HepG2 (cell line): ENCODE results near the gene SSNA1. TPM values are rescaled to one million over a fixed set of nuclear protein-coding genes. Genes with fewer than 3 reads are reported as not detected.

Source experiments
- CBFB ChIP-seq: sonication (generic); formaldehyde crosslinking; IDR thresholded peaks from 2 replicates; pipeline ENCODE4 v1.4.0; 2020; ENCODE audit warnings: missing genetic modification reagents
- DZIP1 ChIP-seq: sonication (generic); formaldehyde crosslinking; IDR thresholded peaks from 2 replicates; pipeline ENCODE4 v1.5.0; 2020; ENCODE audit warnings: mild to moderate bottlenecking, missing genetic modification reagents
- EED ChIP-seq: sonication (generic); formaldehyde crosslinking; IDR thresholded peaks from 2 replicates; pipeline ENCODE4 v1.5.0; 2020; ENCODE audit warnings: mild to moderate bottlenecking, missing genetic modification reagents
- GABPB1 ChIP-seq: IDR thresholded peaks from 2 replicates; pipeline ENCODE4 v1.6.1; 2016; ENCODE audit warnings: mild to moderate bottlenecking, missing genetic modification reagents, moderate library complexity, missing compliant biosample characterization
- GATAD1 ChIP-seq: IDR thresholded peaks from 2 replicates; pipeline ENCODE4 v1.6.1; 2016; ENCODE audit warnings: missing genetic modification reagents, missing compliant biosample characterization
- JUN ChIP-seq: sonication (generic); formaldehyde crosslinking; IDR thresholded peaks from 2 replicates; pipeline ENCODE4 v1.4.0; 2020; ENCODE audit warnings: mild to moderate bottlenecking, missing genetic modification reagents
- MAZ ChIP-seq, 2 experiments: sonication (generic) in 1 of 2; formaldehyde crosslinking in 1 of 2; IDR thresholded peaks; 2 replicates each; pipeline versions ENCODE4 v1.5.0 to v1.6.1; 2012 to 2020; ENCODE audit warnings: low read depth in 2 of 2, mild to moderate bottlenecking in 2 of 2, borderline replicate concordance in 1 of 2, improper control_type of control experiment in 1 of 2, low read length in 1 of 2, missing genetic modification reagents in 1 of 2, moderate library complexity in 1 of 2
- MED8 ChIP-seq: sonication (generic); formaldehyde crosslinking; IDR thresholded peaks from 2 replicates; pipeline ENCODE4 v1.8.1; 2023; ENCODE audit warnings: mild to moderate bottlenecking, missing genetic modification reagents; ENCODE audit not compliant: insufficient replicate concordance
- MTERF4 ChIP-seq: sonication (generic); formaldehyde crosslinking; IDR thresholded peaks from 2 replicates; pipeline ENCODE4 v1.8.0; 2023; ENCODE audit warnings: mild to moderate bottlenecking, missing genetic modification reagents
- PAWR ChIP-seq: sonication (generic); formaldehyde crosslinking; IDR thresholded peaks from 2 replicates; pipeline ENCODE4 v1.4.0; 2020; ENCODE audit warnings: missing genetic modification reagents, mild to moderate bottlenecking, borderline replicate concordance
- RBFOX2 ChIP-seq: fragments of 200-400 bp; formaldehyde crosslinking; IDR thresholded peaks from 2 replicates; pipeline ENCODE4 v1.6.1; 2017; ENCODE audit warnings: low read depth, mild to moderate bottlenecking, low read length
- SRSF4 ChIP-seq: fragments of 200-400 bp; formaldehyde crosslinking; IDR thresholded peaks from one replicate; pipeline ENCODE4 v1.6.1; 2018; ENCODE audit warnings: mild to moderate bottlenecking, low read depth, low read length, moderate library complexity; ENCODE audit not compliant: poor library complexity, severe bottlenecking
- TBL1XR1 ChIP-seq: fragments of 150-350 bp; IDR thresholded peaks from 2 replicates; pipeline ENCODE4 v1.6.1; 2014; ENCODE audit warnings: borderline replicate concordance, low read length; ENCODE audit not compliant: partially characterized antibody
- TFE3 ChIP-seq: IDR thresholded peaks from 2 replicates; pipeline ENCODE4 v1.6.1; 2016
- UBTF ChIP-seq: sonication (generic); formaldehyde crosslinking; IDR thresholded peaks from 2 replicates; pipeline ENCODE4 v1.4.0; 2020; ENCODE audit warnings: mild to moderate bottlenecking, missing genetic modification reagents
- ZBTB20 ChIP-seq: sonication (generic); formaldehyde crosslinking; IDR thresholded peaks from 2 replicates; pipeline ENCODE4 v1.8.1; 2023; ENCODE audit warnings: missing genetic modification reagents, low read depth, mild to moderate bottlenecking, borderline replicate concordance
- ZBTB7A ChIP-seq: sonication (generic); formaldehyde crosslinking; IDR thresholded peaks from 2 replicates; pipeline ENCODE4 v1.8.0; 2022; ENCODE audit warnings: mild to moderate bottlenecking, missing genetic modification reagents
- ZFX ChIP-seq: sonication (generic); formaldehyde crosslinking; IDR thresholded peaks from 2 replicates; pipeline ENCODE4 v1.4.0; 2020; ENCODE audit warnings: mild to moderate bottlenecking, low read depth, missing genetic modification reagents, moderate library complexity
- ZNF563 ChIP-seq: sonication (generic); formaldehyde crosslinking; IDR thresholded peaks from 2 replicates; pipeline ENCODE4 v1.8.0; 2022; ENCODE audit warnings: mild to moderate bottlenecking, moderate library complexity, missing genetic modification reagents
- ZNF709 ChIP-seq: sonication (generic); formaldehyde crosslinking; IDR thresholded peaks from 2 replicates; pipeline ENCODE4 v1.5.0; 2020; ENCODE audit warnings: mild to moderate bottlenecking, missing genetic modification reagents
- polyA plus RNA-seq, 8 experiments: library from polyadenylated mRNA; depleted of rRNA in 3 of 8; stranded (reverse) in 7 of 8; unstranded in 1 of 8; fragments of >200 nt; fragmentation: Illumina TruSeq in 4 of 8; extraction: Trizol in 4 of 8; gene quantifications; 2 replicates each; pipeline versions ENCODE4 v1.2.1 to v1.2.3, GENCODE V29; 2011 to 2016; ENCODE audit warnings: low read depth in 4 of 8, missing spikeins in 1 of 8, mixed read lengths in 1 of 8; ENCODE audit not compliant: insufficient read depth in 1 of 8
- total RNA-seq, 5 experiments: library from RNA; depleted of rRNA; stranded (reverse); fragments of >200 nt; fragmentation: Illumina TruSeq; extraction: Trizol; gene quantifications; 2 replicates each; pipeline ENCODE4 v1.2.3, GENCODE V29; 2016; ENCODE audit warnings: low read depth in 1 of 5

Gene SSNA1
- total and polyA plus RNA-seq, 2 of the 13 experiments (the other 11 are each of a cell fraction or from before 2014, with no cell fraction given), result 35.9 to 49.4 TPM

- TF ChIP-seq GATAD1 (CRISPR knock-in tag) (no peak), ZNF709 (CRISPR knock-in tag) (peak; percentile 24; the same call in 1 of the 2 replicates), ZBTB7A (CRISPR knock-in tag) (0 out of 2 replicates have a peak, but pooled peaks have one; percentile 28), ZNF563 (CRISPR knock-in tag) (peak; percentile 62; the same call in 1 of the 2 replicates), ZBTB20 (CRISPR knock-in tag) (0 out of 2 replicates have a peak, but pooled peaks have one; percentile 15), TFE3 (CRISPR knock-in tag) (no peak), RBFOX2 (peak; percentile 60), PAWR (CRISPR knock-in tag) (no peak), SRSF4 (no peak), TBL1XR1 (no peak), EED (CRISPR knock-in tag) (peak; percentile 83; the same call in 1 of the 2 replicates), MED8 (CRISPR knock-in tag) (peak; percentile 52), MAZ (IDR thresholded peaks at IDR 0.05; ENCODE audit: borderline replicate concordance, low read depth, low read length) (no peak), MAZ (CRISPR knock-in tag; IDR thresholded peaks at IDR 0.05; ENCODE audit: low read depth) (0 out of 2 replicates have a peak, but pooled peaks have one; percentile 25), MTERF4 (CRISPR knock-in tag) (peak; percentile 57; the same call in 1 of the 2 replicates), ZFX (CRISPR knock-in tag) (peak; percentile 71), DZIP1 (CRISPR knock-in tag) (no peak), JUN (no peak), UBTF (CRISPR knock-in tag) (peak; percentile 83), GABPB1 (peak; percentile 63; the same call in 1 of the 2 replicates), CBFB (0 out of 2 replicates have a peak, but pooled peaks have one; percentile 18)
These were observed 34.0 kb downstream of the SSNA1 start, which contains the start of gene RNF208 (continued) for GRCh38 chr9:137222190-137223077.
